ENCODE results near the gene FRAS1.
"Not testable (repeated sequence)": the region's sequence is repeated elsewhere in the genome, so short reads cannot be mapped to it uniquely, and the experiment has no call there.

The FRAS1 gene

DNA sequence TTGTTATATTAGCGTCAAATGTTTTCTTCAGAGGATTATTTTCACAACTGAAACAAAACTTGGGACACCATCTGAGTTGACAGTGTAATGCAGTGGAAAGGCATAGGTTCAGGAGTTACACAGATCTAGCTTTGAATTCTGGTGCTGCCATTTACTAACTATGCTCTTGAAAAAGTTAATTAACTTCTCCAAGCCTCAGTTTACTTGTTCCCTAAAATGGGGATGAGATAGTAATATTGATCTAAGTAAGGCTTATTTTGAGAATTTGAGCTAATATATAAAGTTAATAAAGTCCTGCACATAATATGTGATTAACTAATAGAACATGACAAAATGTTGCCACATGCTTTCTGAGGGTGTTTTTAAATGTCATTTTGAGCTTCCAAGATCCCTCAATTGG, 112.6 kb downstream of the FRAS1 start:
- no peaks in the 10 kb centered on the region for H3K36me3 ChIP-seq
- no peaks in the 10 kb centered on the region for H3K27me3 ChIP-seq
- TF ChIP-seq, protein P1, sequence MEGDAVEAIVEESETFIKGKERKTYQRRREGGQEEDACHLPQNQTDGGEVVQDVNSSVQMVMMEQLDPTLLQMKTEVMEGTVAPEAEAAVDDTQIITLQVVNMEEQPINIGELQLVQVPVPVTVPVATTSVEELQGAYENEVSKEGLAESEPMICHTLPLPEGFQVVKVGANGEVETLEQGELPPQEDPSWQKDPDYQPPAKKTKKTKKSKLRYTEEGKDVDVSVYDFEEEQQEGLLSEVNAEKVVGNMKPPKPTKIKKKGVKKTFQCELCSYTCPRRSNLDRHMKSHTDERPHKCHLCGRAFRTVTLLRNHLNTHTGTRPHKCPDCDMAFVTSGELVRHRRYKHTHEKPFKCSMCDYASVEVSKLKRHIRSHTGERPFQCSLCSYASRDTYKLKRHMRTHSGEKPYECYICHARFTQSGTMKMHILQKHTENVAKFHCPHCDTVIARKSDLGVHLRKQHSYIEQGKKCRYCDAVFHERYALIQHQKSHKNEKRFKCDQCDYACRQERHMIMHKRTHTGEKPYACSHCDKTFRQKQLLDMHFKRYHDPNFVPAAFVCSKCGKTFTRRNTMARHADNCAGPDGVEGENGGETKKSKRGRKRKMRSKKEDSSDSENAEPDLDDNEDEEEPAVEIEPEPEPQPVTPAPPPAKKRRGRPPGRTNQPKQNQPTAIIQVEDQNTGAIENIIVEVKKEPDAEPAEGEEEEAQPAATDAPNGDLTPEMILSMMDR (IDR thresholded peaks at IDR 0.05; ENCODE audit: low read depth, low read length), result no peak
- peaks cover 4% of the 10 kb centered on the region; the same call in 1 of the 2 replicates for H3K4me1 ChIP-seq
- no peak for DNase-seq
- no peaks in the 10 kb centered on the region for H3K9me3 ChIP-seq
- H3K4me3 ChIP-seq (ENCODE audit: low read depth, low read length), result no peak overlapping the region

DNA sequence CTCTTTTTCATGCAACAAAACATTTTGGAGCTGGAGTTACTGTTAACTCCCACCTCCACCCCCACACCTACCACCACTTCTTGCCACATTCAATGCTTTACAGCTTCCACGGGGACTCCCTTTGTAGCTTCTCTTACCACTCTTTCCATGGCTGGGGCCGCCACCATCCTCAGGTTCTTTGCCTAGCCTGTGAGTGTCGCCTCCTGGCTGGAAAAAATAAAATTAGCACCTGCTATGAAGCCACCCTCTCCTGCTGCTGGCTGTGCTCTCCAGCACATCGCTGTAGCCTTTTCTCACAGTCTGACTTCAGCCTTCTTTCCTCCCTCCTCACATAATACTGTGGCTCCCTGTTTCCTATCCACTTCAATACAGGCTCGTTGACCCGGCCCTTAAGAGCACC, 114.4 kb downstream of the FRAS1 start:
- no peak for DNase-seq
- H3K27me3 ChIP-seq, result no peaks in the 10 kb centered on the region
- H3K4me1 ChIP-seq, result no peaks in the 10 kb centered on the region
- no peaks in the 10 kb centered on the region for H3K9me3 ChIP-seq
- no peaks in the 10 kb centered on the region for H3K36me3 ChIP-seq
- H3K4me3 ChIP-seq (ENCODE audit: low read depth, low read length), result no peak overlapping the region
- TF ChIP-seq, protein P1 (IDR thresholded peaks at IDR 0.05; ENCODE audit: low read depth, low read length), result peak; percentile 22; the same call in 1 of the 2 replicates

DNA sequence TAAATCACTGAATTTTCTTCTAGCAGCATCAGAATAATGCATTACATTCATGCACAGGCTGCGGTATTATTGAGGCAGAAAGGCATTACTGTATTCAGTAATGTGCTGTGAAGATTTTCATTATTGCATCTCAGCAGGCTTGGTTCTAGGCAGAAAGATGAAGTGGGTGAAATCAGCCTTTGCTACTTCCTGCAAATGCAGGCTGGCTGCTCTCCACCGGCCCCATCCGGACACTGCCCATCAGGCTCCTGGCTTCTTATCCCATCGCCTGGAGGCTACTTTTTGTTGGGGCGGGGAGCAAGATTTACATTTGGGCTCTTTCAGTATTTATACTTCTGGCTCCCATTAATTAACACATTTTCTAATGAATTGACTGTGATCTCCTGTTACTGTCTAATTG, 117.8 kb downstream of the FRAS1 start:
- Histone ChIP-seq H3K4me3 (ENCODE audit: low read depth, low read length) (no peak overlapping the region), H3K9me3 (no peaks in the 10 kb centered on the region), H3K36me3 (no peaks in the 10 kb centered on the region), H3K27me3 (no peaks in the 10 kb centered on the region), H3K4me1 (no peaks in the 10 kb centered on the region)
- TF ChIP-seq, protein P1 (IDR thresholded peaks at IDR 0.05; ENCODE audit: low read depth, low read length), result no peak
- DNase-seq, result no peak

DNA sequence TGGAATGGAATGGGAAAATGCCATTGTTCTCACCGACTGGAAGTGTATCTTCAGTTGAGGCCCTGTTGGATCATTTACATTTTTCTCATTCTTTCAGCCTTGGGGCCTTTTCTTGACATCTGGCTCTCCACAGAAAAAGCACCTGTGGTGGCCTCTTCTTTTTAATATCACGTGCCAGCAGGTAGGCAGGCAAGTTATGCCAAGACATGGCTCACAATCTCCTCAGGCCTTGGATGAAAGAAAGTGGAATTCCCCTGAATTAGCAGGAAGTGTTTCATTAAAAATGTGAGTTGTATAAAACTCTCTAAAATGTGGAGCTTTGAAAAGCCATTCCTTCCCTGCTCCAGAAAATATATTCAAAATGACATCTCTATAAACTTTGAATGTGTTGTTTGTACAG, 122.1 kb downstream of the FRAS1 start:
- H3K4me1 ChIP-seq, result no peaks in the 10 kb centered on the region
- H3K4me3 ChIP-seq (ENCODE audit: low read depth, low read length), result no peak overlapping the region
- no peaks in the 10 kb centered on the region for H3K36me3 ChIP-seq
- no peak for DNase-seq
- TF ChIP-seq, protein P1 (IDR thresholded peaks at IDR 0.05; ENCODE audit: low read depth, low read length), result no peak
- H3K9me3 ChIP-seq, result no peaks in the 10 kb centered on the region
- H3K27me3 ChIP-seq, result no peaks in the 10 kb centered on the region

DNA sequence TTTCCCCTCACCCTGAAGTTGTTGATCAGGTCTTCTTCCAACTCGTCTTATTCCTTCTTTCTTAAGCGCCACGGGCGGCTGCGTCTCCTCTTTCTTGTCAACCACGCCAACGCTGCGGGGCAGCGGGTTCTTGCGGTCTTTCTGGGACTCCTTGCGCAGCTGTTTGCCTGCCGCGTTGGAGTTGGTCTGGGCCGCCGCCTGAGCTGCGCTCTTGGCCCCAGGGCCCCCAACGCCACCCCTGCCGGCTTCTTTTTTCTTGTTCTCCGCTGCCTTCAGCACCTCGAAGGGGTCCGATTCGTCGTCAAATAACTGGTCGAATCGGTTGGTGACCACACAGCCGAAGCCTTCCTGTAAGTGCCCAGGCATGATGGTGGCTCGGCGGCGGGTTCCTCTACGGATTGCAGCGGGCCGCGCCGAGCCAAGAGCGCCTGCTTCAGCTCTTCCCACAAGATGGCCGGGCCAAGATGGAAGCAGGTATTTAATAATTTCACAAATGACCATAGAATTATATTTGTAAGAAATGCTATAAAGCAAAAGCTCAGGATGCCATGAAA, 124.6 kb downstream of the FRAS1 start:
- DNase-seq, result not testable (repeated sequence)

DNA sequence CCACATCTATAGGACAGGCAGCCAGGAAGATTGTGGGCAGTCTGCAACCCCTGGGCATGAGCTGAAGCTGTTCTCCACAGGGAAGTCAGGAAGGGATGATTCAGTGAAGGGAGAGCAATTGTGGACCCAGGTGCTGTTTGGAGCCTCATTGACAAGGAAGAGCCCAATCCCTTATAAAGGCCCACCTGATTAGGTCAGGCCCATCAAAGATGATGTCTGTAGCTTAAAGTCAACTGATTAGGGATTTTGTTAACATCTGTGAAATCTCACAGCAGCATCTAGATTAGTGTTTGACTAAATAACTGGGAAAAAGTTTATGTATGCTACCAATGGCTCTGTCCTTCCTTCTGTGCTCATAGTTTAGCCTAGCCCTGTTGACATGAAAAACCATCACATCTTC, 127.5 kb downstream of the FRAS1 start:
- no peaks in the 10 kb centered on the region for H3K9me3 ChIP-seq
- no peaks in the 10 kb centered on the region for H3K27me3 ChIP-seq
- TF ChIP-seq, protein P1 (IDR thresholded peaks at IDR 0.05; ENCODE audit: low read depth, low read length), result no peak
- 0 out of 2 replicates have a peak, but pooled peaks cover 3% of the 10 kb centered on the region for H3K4me1 ChIP-seq
- no peaks in the 10 kb centered on the region for H3K36me3 ChIP-seq
- H3K4me3 ChIP-seq (ENCODE audit: low read depth, low read length), result no peak overlapping the region
- DNase-seq, result no peak

More for the DNA sequence above, 124.6 kb downstream of the FRAS1 start:
- not testable (repeated sequence) for H3K4me1 ChIP-seq; H3K9me3 ChIP-seq; H3K27me3 ChIP-seq; H3K4me3 ChIP-seq (ENCODE audit: low read depth, low read length); H3K36me3 ChIP-seq

Data from BE2C (cell line).